CD4-positive, alpha-beta T cell treated with Interferon gamma for 1 hour (primary cell): ENCODE measurements around the gene LY6G6F.

Source experiments
- DNase-seq: peaks from one replicate; pipeline ENCODE4 v3.0.0-alpha.2; 2020

LY6G6F gene

DNA sequence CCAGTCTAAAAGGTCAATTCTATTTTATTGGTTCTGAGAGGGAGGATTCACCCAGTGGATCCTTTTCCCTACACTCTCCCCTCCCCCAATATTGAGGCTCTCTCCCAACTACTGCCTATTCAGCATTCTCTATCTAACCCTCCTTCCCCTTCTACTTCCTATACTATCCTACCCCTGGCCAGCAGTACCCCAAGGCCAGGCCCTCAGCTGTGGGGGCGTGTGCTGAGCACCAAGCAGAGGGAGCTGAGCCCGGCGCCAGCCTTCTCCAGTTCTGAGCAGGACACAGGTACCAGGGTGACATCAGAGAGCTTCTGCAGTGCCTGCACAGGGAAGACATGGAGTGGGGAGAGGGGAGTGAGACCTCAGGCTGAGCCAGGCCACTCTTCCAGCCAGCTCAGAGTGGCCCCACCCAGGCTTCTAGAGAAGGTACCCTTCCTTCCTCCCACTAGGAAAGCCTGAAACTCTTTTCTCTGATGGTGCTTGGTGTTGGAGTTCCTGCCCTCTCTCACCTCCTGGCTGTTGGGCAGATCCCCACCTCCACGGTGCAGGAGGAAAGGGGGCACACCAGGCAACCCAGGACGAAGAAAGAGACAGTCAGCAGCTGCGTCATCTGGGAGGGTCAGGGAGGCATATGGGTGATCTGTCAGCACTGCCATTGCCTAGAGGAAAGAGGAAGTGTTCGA, 20.5 kb downstream of the LY6G6F start:
- peak; percentile 71 for DNase-seq

DNA sequence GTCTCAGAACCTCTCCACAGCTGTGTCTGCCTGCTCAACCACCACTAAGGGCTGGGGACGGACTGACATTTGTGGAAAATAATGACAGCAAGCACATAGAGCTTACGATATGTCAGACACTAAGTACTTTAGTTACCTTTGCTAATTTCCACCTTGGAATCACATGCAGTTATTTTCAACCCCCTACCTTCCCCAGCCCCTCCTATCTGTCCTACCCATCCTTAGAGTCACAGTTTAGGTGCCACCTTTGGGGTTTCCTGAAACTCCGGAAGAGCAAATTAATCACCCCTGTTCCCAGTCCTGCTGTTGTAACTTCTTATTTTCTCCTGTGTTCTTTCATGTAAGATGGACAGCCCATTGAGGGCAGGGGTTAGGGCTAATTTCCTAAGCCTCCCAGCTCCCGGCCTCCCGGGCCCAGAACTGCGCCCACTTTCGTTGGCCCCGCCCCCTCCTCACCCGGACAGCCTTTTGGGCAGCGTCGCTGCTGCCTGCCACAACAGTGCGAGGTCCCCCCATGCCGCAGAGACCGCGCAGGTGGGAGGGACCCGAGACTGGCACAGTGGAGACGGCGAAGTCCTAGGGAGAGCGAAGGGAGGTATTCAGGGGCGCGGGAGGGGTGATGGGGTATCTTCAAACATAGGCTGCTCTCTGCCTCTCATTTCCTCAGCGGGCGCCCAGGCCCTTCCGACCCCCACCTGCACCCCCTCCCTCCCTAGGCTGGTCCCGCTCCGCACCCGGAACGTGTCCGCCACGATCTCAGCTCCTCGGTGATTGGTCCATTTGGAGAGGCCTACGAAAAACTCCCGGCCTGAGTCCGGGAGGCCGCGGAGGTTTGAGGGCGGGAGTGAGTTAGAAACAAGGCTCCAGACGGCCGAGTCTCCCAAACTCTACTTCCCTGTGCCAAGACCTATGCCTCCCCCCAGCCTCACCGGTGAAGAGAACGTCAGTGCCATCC, 21.3 kb downstream of the LY6G6F start:
- no peak for DNase-seq

DNA sequence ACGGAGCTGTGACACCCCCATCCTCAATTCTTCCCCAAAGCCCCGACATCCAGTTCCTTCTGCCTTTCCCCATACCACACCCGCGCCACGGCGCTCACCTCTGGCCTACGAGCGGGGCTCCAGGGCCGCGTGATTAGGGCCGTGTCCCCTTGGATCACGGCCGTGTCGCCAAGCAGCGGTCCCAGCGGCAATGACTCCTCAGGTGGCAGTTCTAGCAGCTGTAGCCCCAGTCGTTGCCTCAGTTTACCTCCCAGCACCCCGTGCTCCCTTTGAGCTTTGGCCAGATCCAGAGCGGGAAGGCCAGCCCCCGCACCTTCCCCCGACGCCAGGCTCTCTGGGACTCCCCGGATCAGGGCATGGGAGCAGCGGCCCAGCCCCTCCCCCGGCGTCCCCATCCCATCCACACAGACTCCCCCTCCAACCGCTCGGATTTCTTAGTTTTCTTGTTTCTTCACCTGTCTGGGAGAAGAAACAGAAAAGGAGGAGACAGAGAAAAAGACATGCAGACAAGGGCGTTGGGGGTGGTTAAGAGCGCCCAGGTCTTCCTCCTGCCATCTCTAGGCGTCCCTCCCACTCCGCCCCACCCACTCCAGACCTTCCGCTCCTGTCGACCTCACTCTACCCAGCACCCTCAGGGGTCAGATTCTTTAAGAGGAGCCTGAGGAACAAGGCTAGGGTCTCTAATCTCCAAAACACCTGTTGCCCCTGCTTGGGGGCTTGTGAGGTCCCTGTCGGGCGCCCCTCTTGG, 22.3 kb downstream of the LY6G6F start, which contains the start of gene DDAH2:
DDAH2 (minus strand) TSS at position 533 of the 748 bp plus-strand sequence; CDS start at position 395, 138 bp downstream.
- DNase-seq = no peak

DNA sequence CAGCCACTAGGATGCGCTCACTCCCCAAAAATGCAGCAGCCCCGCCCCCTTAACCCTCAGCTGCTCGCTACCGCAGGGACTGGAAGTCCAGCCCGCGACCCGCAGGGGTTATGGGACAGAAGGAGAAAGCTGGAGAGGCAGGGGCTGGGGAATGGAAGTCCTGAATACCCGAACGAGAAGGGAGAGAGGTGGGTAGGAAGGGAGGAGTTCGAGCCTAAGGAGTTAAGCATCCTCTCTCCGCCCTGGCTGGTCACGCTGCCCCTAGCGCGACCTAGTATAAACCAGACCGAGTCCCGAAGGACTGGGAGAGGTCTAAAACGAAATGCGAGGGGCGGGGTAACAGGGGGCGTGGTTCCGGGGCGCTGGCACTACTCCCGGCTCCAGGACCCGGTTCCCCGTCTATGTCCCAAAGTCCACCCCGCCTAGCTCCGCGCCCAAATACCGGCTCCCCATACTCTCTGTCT, 22.9 kb downstream of the LY6G6F start:
- peak; percentile 82 for DNase-seq

DNA sequence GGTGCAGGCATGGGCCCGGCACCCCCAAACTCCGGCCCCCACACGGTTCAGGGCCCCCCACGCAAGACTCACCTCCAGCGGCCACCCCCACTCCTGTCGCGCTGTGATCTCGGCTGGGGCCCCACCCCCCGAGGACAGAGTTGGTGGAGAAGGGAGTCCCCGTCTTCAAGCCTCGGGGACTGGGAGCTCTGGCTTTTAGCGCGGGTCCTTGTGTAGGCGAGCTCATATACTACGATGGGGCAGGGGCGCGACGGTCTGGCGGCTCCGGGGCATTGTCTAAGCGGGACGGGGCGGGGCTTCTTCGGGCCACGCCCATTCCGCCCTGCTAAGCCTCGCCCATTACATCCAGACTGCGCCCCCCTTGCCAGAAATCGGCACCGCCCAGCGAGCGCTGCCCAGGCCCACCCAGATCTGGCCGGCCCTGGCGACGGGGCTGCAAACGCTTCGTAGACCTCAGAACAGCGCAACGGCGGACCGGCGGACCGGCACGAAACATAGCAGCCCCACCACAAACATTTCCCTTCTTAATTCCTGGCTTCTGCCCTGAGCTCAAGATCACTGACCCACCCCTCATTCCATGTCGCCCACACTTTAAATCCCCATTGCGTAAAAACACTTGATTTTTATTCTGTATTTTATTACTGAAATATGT, 23.4 kb downstream of the LY6G6F start:
- DNase-seq = peak; percentile 73

DNA sequence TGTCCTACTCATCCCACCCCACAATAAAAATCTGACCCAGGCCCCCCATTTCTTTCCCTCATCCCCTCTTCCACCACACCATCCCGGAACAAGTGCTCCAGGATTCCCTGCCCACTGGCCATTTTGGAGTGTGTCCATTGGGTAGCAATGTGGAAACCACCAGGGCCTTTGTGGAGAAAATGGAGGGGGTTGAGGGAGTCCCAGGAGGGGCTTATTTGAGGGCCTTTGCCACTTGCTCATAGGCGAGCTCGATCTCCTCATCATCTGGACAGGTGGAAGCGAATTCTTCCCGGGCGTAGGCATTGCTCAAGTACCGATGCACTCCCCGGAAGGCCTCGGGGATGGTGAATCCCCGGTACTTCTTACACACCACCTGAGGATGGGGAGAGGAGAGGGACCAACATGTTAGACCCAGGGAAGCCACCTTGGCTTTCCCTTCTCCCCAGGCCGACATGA, 24.0 kb downstream of the LY6G6F start:
- no peak for DNase-seq

DNA sequence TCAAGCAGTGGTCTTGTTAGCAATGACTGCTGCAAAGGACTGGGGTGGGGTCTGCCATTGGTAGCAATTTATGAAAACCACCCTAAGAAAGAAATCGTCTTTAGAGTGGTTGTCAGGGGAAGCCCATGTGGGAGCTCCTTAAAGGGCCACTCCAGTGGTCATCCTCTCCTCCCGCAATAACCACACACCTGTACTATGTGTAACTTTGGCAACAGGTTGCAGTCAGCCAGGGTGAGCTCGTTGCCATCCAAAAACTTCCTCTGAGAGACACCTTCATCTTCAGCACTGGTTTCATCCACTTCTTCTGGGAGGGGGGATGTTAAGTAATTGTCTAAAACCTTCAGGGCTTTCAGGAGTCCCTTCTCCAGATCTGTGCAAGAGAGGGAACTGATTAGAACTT, 25.4 kb downstream of the LY6G6F start:
- DNase-seq = no peak

DNA sequence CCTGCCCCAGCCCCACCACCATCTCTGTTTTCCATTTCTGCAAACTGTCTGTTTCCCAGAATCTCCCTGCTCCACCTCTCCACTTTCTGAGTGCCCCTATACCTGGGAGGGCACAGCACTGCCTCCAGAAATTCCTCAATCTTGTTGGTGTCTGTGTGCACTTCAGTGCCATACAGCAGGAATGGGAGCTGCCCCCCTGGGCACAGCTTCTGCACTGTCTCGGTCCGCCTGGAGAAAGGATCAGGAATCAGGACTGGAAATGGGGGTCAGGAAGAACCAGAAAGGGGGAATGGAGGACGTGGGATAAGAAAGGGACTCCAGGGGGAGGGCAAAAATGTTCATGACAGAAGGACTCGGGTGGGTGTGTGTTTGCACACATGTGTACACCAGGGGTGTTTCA, 27.1 kb downstream of the LY6G6F start:
- no peak for DNase-seq

DNA sequence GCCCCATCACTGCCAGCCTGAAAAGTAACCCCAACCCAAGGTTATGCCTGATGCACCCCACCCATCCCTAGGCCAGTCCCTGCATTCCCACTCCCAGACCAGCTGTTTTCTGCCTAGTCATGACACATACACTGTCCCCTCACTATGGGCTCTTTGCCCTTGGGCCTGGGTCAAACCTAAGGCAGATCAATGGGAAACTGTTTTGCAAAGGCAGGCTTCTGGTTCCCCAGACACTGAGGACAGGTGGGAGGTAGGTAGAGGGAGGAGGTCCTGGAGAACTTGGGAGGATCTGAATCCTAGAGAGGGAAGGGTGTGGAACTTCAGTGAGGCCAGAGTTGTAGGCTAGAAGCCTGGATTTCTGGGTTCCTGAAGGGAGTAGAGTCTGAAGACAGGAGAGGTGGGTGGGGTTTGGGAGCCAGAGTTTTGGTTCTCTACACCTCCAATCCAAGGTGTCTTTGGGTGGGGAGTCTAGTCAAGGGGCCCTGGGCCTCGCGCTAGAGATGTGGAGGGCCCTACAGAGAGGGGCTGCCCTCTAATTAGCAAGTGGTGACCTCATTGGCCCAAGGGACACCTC, 27.7 kb downstream of the LY6G6F start:
- no peak for DNase-seq

DNA sequence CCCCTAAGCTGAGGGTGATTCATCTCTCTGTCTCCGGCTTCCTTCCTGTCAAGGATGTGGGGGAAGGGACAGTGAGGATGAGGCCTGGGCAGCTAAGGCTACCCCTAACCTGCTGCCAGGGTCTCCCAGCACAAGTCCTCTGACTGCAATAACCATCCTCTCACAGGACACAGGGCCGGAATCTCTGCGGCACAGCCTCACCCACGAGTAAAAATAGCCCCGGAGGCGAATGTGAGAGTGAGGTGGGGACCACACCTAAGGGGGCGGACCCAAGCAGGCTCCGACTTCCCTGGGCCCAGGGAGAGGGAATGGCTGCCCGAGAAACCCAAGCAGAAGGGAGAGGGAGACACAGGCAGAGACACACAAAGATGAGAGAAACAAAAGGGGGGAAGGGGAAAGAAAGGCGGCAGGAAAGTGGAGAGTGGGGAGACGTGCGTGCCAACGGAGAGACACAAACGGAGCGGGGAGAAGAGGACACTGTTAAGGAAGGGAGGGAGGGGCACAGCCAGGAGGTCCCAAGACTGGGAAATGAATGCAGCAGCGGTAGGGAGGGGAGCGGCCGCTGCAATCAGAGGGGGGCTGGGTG, 28.2 kb downstream of the LY6G6F start:
- DNase-seq = peak; percentile 80

DNA sequence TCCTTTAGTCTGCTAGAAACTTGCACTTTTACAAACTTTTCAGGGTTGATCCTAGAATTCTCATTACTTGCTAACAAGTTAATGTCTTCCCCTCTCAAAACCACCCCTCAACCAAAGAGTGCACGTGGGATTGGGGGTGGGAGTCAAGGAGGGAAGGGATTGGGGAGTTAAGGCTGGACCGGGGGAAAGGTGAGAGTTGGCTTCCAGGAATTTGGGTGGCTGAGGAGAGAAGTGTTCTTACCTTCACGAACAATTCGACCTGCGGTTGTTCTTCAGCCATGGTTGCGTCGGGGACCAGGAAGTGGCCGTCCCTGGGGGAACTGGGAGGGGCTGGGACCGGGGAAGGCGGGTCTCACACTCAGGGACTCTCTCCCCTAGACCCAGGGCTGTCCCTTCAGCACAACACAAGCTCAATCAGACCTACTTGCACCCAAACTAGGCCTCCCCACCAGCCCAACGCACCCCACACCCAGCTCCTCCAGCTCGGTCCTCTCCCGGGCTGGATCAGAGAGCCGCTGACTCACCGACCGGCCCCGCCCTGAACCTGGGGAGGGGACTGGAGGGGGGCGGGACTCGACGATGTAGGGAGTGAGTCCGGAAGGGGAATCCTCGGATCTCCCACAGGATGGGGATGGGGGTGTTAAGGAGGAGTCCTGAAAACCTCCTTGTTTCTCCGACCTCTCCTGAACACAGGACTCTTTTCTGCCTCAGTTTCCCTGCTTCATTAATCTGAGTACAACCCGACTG, 29.5 kb downstream of the LY6G6F start, which contains the start of gene CLIC1:
CLIC1 (minus strand) TSS at position 510 of the 747 bp plus-strand sequence; CDS start at position 280, 230 bp downstream.
- DNase-seq = peak; percentile 82

DNA sequence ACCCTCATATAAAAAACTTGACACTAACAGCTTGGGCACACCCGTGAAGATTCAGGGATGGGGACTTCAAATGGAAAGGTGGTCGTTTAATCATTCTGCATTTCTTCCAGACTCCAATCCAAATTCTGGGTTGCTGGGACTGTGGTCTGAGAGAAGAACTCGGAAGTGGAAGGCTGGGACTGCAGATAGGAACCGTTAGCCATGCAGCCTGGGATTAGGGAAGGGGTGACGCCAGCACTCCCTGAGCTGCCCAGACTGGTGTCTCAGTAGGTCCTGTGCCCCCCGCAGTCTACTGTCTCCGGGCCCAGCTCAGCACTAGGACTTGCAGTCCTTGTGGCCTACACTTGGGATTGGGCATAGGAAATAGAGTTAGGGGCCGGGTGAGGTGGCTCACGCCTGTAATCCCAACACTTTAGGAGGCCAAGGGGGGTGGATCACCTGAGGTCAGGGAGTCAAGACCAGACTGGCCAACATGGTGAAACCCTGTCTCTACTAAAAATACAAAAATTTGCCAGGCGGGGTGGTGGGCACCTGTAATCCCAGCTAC, 30.2 kb downstream of the LY6G6F start:
- no peak for DNase-seq

DNA sequence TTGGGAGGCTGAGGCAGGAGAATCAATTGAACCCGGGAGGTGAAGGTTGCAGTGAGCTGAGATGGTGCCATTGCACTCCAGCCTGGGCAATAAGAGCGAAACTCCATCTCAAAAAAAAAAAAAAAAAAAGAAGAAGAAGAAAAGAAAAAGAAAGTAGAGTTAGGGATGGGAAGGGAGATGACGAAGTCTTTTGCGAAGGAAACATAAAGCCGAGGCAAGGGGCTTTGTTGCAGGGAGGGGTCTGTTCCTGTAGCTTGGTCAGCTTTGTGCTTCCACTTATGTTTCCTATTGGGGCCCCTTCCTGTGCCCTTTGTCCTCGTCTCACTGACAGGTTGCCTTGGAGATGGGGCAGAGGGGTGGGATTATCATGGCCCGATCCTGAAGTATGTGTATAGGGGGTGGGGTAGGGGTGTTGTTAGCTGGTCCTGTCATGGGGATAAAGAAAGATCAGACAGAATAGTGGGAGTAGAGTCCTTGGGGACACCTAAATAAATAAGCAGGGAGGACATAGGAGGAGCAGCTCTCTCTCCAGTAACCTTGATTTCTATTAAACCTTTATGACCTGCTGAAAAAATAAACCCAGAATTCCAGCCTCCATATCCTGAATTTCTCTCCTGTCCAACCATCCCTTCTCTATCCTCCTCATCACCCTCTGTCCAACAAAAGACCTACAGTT, 30.8 kb downstream of the LY6G6F start:
- DNase-seq = peak; percentile 21

DNA sequence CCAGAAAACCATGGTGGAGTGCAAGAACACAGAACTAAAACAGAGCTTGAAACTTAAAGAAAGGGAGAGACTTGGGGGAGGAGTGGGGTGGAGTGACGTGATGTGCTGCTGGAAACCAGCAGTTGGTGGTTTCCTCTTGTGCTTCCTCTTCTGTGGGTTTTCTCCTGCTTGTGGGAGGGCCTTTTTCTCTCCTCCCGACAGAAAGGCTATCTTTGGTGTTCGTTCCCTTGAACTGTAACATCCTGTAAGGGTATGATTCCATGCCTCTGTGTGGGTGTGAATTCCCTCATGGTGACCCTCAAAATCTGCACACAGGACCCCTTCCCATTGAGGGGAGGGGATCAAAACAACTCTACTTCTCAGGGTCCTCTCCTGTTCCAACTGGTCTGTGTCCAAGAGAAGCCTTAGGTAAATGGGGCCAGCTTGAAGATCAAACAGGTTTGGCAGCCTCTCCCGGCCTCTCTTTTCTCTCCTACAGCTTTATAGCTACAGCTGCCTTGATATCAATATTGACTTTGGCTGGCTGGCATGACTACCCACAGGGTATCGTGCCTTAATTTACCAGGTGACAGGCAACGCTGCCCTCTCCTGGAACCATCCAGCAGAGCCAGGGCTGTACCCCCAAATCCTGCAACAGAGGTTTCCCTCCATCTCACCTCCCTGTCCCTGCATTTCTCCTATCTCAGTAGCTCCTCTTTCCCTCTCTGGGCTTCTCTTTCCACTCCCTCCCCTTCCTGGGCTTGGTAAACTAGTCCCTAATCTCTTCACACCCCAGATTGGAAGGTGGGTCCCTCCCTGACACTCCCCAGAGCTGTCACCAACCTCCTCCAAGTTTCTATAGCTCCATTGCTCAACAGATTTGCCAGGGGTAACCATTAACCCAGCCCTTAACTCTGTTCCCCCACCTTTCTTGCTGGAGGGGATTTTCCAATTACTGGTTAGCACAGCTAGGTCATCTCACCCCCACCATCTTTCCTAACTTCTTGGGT, 31.6 kb downstream of the LY6G6F start:
- DNase-seq = peak; percentile 81

DNA sequence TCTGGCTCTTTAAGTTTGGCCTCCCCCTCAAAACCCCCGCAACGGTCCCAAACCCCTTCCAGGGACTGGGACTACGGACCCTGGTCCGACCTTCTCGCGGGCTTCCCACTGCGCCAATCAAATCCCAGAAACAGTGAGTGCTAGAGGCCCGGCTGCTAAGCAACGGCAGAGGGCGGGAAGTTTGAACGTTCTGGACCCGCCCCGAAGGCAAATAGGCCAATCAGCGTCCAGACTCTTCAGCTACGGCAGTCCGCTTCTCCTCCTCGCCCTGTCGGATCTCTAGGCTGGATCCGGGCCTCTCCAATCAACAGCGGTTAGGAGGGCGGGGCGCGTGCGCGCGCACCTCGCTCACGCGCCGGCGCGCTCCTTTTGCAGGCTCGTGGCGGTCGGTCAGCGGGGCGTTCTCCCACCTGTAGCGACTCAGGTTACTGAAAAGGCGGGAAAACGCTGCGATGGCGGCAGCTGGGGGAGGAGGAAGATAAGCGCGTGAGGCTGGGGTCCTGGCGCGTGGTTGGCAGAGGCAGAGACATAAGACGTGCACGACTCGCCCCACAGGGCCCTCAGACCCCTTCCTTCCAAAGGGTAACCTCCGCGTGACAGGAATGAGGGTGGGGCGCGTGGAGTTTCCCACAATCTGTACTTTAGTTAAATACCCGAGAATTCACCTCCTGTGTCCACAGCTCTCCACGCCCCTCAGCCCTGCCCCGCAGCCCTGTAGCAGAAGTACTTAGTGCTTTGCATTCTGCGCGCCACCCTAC, 33.2 kb downstream of the LY6G6F start, which contains the start of gene MSH5:
MSH5 (plus strand) TSS at position 367 of the 758 bp plus-strand sequence. CDS start 462 bp downstream, outside the sequence.
- DNase-seq = peak; percentile 98

DNA sequence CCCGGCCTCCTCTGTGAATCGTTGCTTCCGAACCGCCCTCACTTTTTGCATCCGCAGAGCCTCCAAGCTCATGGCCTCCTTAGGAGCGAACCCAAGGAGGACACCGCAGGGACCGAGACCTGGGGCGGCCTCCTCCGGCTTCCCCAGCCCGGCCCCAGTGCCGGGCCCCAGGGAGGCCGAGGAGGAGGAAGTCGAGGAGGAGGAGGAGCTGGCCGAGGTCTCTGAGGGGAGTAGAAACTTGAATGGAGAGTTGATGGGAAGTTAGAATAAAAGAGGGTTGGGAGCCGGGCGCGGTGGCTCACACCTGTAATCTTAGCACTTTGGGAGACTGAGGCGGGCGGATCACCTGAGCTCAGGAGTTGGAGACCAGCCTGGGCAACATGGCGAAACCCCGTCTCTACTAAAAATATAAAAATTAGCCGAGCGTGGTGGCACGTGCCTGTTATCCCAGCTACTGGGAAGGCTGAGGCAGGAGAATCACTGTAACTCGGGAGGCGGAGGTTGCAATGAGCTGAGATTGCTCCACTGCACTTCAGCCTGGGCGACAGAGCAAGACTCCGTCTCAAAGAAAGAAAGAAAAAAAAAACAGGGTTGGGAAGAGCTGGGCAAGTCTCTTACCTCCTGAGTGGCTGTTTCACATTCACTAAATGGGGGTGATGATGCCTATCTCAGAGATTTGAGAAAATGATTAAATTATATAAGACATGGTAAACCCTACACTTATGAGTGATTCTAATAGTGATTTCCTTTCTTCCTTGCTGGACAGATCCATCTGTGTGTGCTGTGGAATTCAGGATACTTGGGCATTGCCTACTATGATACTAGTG, 33.9 kb downstream of the LY6G6F start:
- no peak for DNase-seq

DNA sequence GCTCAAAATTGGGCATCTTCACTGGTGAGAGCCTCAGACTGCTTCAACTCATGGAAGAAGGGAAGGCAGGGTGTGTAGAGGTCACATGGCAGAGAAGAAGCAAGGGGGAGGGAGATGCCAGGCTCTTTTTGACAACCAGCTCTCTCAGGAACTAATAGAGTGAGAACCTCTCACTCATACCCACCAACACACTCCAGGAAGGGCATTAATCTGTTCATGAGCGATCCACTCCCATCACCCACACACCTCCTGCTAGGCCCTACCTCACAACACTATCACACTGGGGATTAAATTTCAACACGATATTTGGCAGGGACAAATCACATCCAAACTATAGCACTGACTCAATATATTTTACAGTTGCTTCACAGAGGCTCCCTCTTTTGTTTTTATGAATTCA, 35.1 kb downstream of the LY6G6F start:
- DNase-seq = no peak
